ENCODE data around the gene A4GNT.

Gene A4GNT

GRCh38 chr3:138078901-138079344 is 53.3 kb downstream of the A4GNT start:
- peak; percentile 93 for DNase-seq (ENCODE audit: low spot score)

- DNase-seq (ENCODE audit: low spot score): no peak
These were observed 54.1 kb downstream of the A4GNT start for GRCh38 chr3:138078096-138078495.

Measured in AG08395 (cell line).